Activated CD4-positive, alpha-beta memory T cell treated with anti-CD3 and anti-CD28 coated beads, Interleukin-2, amount 10 ng/mL, durations not matched to agents 7 days and 5 days (primary cell): ENCODE measurements around the gene PCSK5. TPM values are rescaled to one million over a fixed set of nuclear protein-coding genes. Genes with fewer than 3 reads are reported as not detected.

Experiments used
- CTCF ChIA-PET: fragments of 350-600 bp; sonication (Branson Sonifier 250); formaldehyde crosslinking; loops from one replicate; lab custom pipeline; 2021; ENCODE audit warnings: antibody characterized with exemption, inconsistent platforms; lab: Charles Lee
- POLR2A ChIA-PET: fragments of 350-600 bp; sonication (Branson Sonifier 250); formaldehyde crosslinking; loops from one replicate; lab custom pipeline; 2021; ENCODE audit warnings: antibody characterized with exemption; lab: Charles Lee
- DNase-seq: peaks from one replicate; pipeline ENCODE4 v3.0.0-alpha.2; 2020
- H3K27ac Mint-ChIP-seq: one replicate; pipeline ENCODE4 v1.8.0; 2021; ENCODE audit warnings: mild to moderate bottlenecking, mixed read lengths
- H3K27me3 Mint-ChIP-seq: one replicate; pipeline ENCODE4 v1.8.0; 2021; ENCODE audit warnings: mixed read lengths
- H3K36me3 Mint-ChIP-seq: one replicate; pipeline ENCODE4 v1.8.0; 2021; ENCODE audit warnings: low read depth, mixed read lengths
- H3K4me1 Mint-ChIP-seq: one replicate; pipeline ENCODE4 v1.8.0; 2021; ENCODE audit warnings: mixed read lengths
- H3K4me3 Mint-ChIP-seq: one replicate; pipeline ENCODE4 v1.8.0; 2021; ENCODE audit warnings: mild to moderate bottlenecking, mixed read lengths
- H3K9me3 Mint-ChIP-seq: one replicate; pipeline ENCODE4 v1.8.0; 2021; ENCODE audit warnings: mixed read lengths
- total RNA-seq, 2 experiments: library from RNA; stranded (reverse); gene quantifications; one replicate each; pipeline ENCODE4 v1.2.3, GENCODE V29; 2021

Gene PCSK5
- total RNA-seq, 2 experiments from 2014 or later, result 1.2 to 1.7 TPM

- Mint-ChIP-seq H3K27me3 (no peaks in the 10 kb centered on the region), H3K4me3 (peak overlapping the region; percentile 46), H3K4me1 (peaks cover 38% of the 10 kb centered on the region), H3K27ac (peak overlapping the region; percentile 47), H3K36me3 (no peaks in the 10 kb centered on the region), H3K9me3 (no peaks in the 10 kb centered on the region)
- ChIA-PET POLR2A (no interaction called here), CTCF (interaction anchor here (1.7 kb wide), 1 partner anchor 9 kb away, joined by 11 read pairs; the partner anchor contains the start of gene RFK)
- peak; percentile 32 for DNase-seq
Measured at GRCh38 chr9:76403352-76403751, 512.9 kb downstream of the PCSK5 start.

DNA sequence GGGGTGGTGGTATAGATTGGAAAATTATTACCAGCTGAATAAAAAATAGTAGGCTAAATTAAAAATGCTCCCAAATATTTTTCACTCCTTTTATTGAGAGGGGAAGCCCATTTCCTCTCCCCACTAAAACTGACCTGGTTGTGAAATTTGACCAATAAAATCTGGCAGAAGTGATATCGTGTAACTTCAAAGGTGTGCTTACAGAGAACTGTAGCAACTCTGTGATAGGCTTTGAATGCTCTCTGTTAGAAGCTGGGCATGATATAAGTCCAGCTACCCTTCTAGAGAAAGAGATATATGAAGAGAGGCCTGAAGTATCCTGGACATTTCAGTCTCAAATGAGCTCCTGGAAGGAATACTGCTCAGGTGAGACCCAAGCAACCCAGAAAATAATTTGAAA is 513.9 kb downstream of the PCSK5 start:
- H3K27me3 Mint-ChIP-seq, result no peaks in the 10 kb centered on the region
- ChIA-PET POLR2A (interaction anchor here (1.1 to 2.7 kb wide), 2 partner anchors 10 to 55 kb away, joined by 3 to 18 read pairs; partner anchors contain the start of genes GCNT1 and RFK), CTCF (interaction anchor here (0.5 to 2.0 kb wide), 7 partner anchors 10 to 356 kb away, joined by 3 to 18 read pairs (median 3); partner anchors contain the start of gene RFK)
- H3K9me3 Mint-ChIP-seq, result no peaks in the 10 kb centered on the region
- no peak overlapping the region for H3K4me3 Mint-ChIP-seq
- no peaks in the 10 kb centered on the region for H3K36me3 Mint-ChIP-seq
- H3K27ac Mint-ChIP-seq, result no peak overlapping the region
- peaks cover 40% of the 10 kb centered on the region for H3K4me1 Mint-ChIP-seq
- no peak for DNase-seq

GRCh38 chr9:76405340-76405739 is 514.9 kb downstream of the PCSK5 start:
- POLR2A ChIA-PET, result interaction anchor here (2.7 kb wide), 1 partner anchor 11 kb away, joined by 18 read pairs; the partner anchor contains the start of gene RFK
- no peaks in the 10 kb centered on the region for H3K9me3 Mint-ChIP-seq
- CTCF ChIA-PET, result interaction anchor here (1.4 to 2.0 kb wide), 3 partner anchors 10 to 15 kb away, joined by 3 to 18 read pairs (median 9); partner anchors contain the start of gene RFK
- no peak overlapping the region for H3K4me3 Mint-ChIP-seq
- DNase-seq, result no peak
- no peaks in the 10 kb centered on the region for H3K27me3 Mint-ChIP-seq
- no peak overlapping the region for H3K27ac Mint-ChIP-seq
- H3K36me3 Mint-ChIP-seq, result no peaks in the 10 kb centered on the region
- H3K4me1 Mint-ChIP-seq, result peaks cover 36% of the 10 kb centered on the region

GRCh38 chr9:76405868-76406267 is 515.4 kb downstream of the PCSK5 start:
- H3K27ac Mint-ChIP-seq, result no peak overlapping the region
- no peaks in the 10 kb centered on the region for H3K36me3 Mint-ChIP-seq
- no peaks in the 10 kb centered on the region for H3K27me3 Mint-ChIP-seq
- no peaks in the 10 kb centered on the region for H3K9me3 Mint-ChIP-seq
- DNase-seq, result no peak
- POLR2A ChIA-PET, result interaction anchor here (2.7 kb wide), 1 partner anchor 12 kb away, joined by 18 read pairs; the partner anchor contains the start of gene RFK
- H3K4me1 Mint-ChIP-seq, result peaks cover 31% of the 10 kb centered on the region
- CTCF ChIA-PET, result interaction anchor here (1.4 to 2.0 kb wide), 2 partner anchors 9 to 14 kb away, joined by 3 to 9 read pairs; no protein-coding TSS in a partner anchor
- no peak overlapping the region for H3K4me3 Mint-ChIP-seq
